ENCODE results near the gene HIRIP3. TPM values are rescaled to one million over a fixed set of nuclear protein-coding genes. Genes with fewer than 3 reads are reported as not detected.

Gene HIRIP3
- total and polyA plus RNA-seq, 2 of the 8 experiments (the other 6 are each of a cell fraction or from before 2014, with no cell fraction given): 11.9 to 18.5 TPM

- no peak for TF ChIP-seq NRF1 (IDR thresholded peaks at IDR 0.05; ENCODE audit: low read depth, low read length)
- peak; percentile 53; the same call in 1 of the 2 replicates for TF ChIP-seq PHF8 (conservative IDR thresholded peaks at IDR 0.05; ENCODE audit: low read depth, low read length)
- TF ChIP-seq RNF2 (IDR thresholded peaks at IDR 0.05; ENCODE audit: borderline replicate concordance, low read depth, low read length, missing control alignments, poor library complexity, severe bottlenecking): no peak
- TF ChIP-seq ASH2L (IDR thresholded peaks at IDR 0.05; ENCODE audit: low read length): peak; percentile 97
- TF ChIP-seq ATF2 (IDR thresholded peaks at IDR 0.05; ENCODE audit: low read length): peak; percentile 65
- peak; percentile 35; the same call in 1 of the 2 replicates for TF ChIP-seq SP1 (IDR thresholded peaks at IDR 0.05; ENCODE audit: low read depth, low read length)
- no peak for TF ChIP-seq POLR2A (IDR thresholded peaks at IDR 0.05; ENCODE audit: control extremely low read depth in 1 of 2, low read depth in 2 of 2, low read length in 2 of 2)
- TF ChIP-seq TEAD4 (IDR thresholded peaks at IDR 0.05; ENCODE audit: low read depth, low read length): no peak; the same call in 1 of the 2 replicates
- TF ChIP-seq GTF2F1 (IDR thresholded peaks at IDR 0.05; ENCODE audit: borderline replicate concordance, low read depth, low read length): no peak
- no peak for TF ChIP-seq RXRA (IDR thresholded peaks at IDR 0.05; ENCODE audit: insufficient read depth, low read depth, low read length)
- no peak for TF ChIP-seq SUZ12 (IDR thresholded peaks at IDR 0.05; ENCODE audit: low read length)
- peak; percentile 97 for TF ChIP-seq CREB1 (IDR thresholded peaks at IDR 0.05)
- peak; percentile 96 for TF ChIP-seq YY1 (IDR thresholded peaks at IDR 0.05; ENCODE audit: low read depth, low read length)
- no peak for TF ChIP-seq SP2 (IDR thresholded peaks at IDR 0.05; ENCODE audit: low read length)
- TF ChIP-seq ATF3 (IDR thresholded peaks at IDR 0.05; ENCODE audit: insufficient read depth, low read depth, low read length): peak; percentile 71; the same call in 1 of the 2 replicates
Observed at GRCh38 chr16:29995911-29996765, 721 bp upstream of the HIRIP3 start, which contains the start of gene INO80E (continued).
